ENCODE data around the gene HCRT.
"Not testable (repeated sequence)": the region's sequence is repeated elsewhere in the genome, so short reads cannot be mapped to it uniquely, and the experiment has no call there.

The HCRT gene

DNA sequence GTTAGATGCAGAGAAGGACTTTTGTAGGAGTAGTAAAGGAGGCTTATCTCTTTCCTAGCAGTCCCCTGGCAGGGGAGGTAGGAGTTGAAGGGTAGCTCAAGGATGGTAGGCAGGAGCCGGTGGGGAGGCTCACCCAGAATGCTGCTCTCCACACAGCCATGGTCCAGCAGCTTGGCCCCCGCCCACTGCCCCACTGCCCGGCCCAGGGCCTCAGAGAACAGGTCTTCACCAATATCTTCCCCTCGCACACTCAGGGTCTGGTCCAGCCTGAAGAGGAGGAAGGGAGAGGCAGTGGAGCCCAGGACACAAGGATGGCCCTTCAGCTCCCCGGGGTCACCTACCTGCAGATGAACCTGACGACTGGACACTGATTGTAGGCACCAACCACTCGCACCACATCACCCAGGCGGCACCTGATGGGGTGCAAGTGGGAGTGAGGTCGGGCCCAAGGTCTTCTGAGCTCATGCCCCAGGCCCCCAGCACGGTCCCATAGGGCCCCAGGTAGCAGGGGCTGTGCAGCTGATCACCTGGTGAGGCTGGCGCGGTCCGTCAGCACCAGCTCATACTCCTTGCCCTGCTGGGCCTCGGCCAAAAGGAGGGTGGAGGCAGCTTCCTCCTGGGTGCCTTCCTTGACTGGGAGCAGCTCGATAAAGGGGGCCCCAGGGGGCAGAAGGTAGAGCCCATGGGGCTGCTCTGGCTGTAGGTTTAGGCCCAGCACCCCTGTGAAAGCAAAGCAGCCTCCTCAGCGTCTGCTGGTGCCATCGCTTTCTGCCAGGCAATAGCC lies 5.4 kb upstream of the HCRT start:
- Histone ChIP-seq H2AFZ (ENCODE audit: low read depth) (no peak overlapping the region), H3K27ac (no peak overlapping the region), H3K36me3 (ENCODE audit: insufficient read depth) (no peaks in the 10 kb centered on the region), H3K4me1 (ENCODE audit: low read depth, poor library complexity, severe bottlenecking) (peaks cover 35% of the 10 kb centered on the region), H3K9ac (no peak overlapping the region), H3K79me2 (ENCODE audit: insufficient read depth, low read depth) (no peaks in the 10 kb centered on the region), H3K4me3 (IDR thresholded peaks at IDR 0.05; ENCODE audit: insufficient read depth, low read depth, low read length) (no peak overlapping the region), H3K4me2 (no peak overlapping the region), H3K27me3 (ENCODE audit: insufficient read depth, low read depth) (no peaks in the 10 kb centered on the region), H4K20me1 (ENCODE audit: insufficient read depth) (no peaks in the 10 kb centered on the region)
- TF ChIP-seq, protein P1, sequence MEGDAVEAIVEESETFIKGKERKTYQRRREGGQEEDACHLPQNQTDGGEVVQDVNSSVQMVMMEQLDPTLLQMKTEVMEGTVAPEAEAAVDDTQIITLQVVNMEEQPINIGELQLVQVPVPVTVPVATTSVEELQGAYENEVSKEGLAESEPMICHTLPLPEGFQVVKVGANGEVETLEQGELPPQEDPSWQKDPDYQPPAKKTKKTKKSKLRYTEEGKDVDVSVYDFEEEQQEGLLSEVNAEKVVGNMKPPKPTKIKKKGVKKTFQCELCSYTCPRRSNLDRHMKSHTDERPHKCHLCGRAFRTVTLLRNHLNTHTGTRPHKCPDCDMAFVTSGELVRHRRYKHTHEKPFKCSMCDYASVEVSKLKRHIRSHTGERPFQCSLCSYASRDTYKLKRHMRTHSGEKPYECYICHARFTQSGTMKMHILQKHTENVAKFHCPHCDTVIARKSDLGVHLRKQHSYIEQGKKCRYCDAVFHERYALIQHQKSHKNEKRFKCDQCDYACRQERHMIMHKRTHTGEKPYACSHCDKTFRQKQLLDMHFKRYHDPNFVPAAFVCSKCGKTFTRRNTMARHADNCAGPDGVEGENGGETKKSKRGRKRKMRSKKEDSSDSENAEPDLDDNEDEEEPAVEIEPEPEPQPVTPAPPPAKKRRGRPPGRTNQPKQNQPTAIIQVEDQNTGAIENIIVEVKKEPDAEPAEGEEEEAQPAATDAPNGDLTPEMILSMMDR (conservative IDR thresholded peaks at IDR 0.05; ENCODE audit: low read depth, low read length), result no peak

DNA sequence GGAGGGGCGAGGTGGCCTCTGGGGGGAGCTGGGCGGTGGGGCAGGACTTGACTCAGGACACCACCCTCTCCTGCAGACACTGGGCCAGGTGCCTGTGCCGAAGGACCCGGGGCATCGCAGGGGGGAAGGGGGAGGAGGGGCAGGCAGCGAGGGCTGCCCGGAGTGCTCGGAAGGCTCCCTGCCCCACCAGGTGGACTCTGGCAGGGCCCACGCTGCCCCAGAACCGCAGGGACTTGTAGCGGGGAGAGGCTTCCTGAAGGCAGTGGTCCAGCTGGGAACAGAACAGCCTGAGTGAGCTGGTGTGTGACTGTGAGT lies 4.4 kb upstream of the HCRT start:
- Histone ChIP-seq H3K27me3 (ENCODE audit: insufficient read depth, low read depth) (no peaks in the 10 kb centered on the region), H3K27ac (no peak overlapping the region), H3K4me3 (IDR thresholded peaks at IDR 0.05; ENCODE audit: insufficient read depth, low read depth, low read length) (no peak overlapping the region), H3K9ac (no peak overlapping the region), H3K79me2 (ENCODE audit: insufficient read depth, low read depth) (no peaks in the 10 kb centered on the region), H3K4me2 (no peak overlapping the region), H3K4me1 (ENCODE audit: low read depth, poor library complexity, severe bottlenecking) (peaks cover 42% of the 10 kb centered on the region), H2AFZ (ENCODE audit: low read depth) (no peak overlapping the region), H3K36me3 (ENCODE audit: insufficient read depth) (no peaks in the 10 kb centered on the region), H4K20me1 (ENCODE audit: insufficient read depth) (no peaks in the 10 kb centered on the region)
- TF ChIP-seq, protein P1 (conservative IDR thresholded peaks at IDR 0.05; ENCODE audit: low read depth, low read length), result no peak

GRCh38 chr17:42188749-42189650 lies 3.7 kb upstream of the HCRT start:
- Histone ChIP-seq H2AFZ (ENCODE audit: low read depth) (no peak overlapping the region), H3K4me1 (ENCODE audit: low read depth, poor library complexity, severe bottlenecking) (peaks cover 45% of the 10 kb centered on the region), H3K36me3 (ENCODE audit: insufficient read depth) (no peaks in the 10 kb centered on the region), H3K27me3 (ENCODE audit: insufficient read depth, low read depth) (no peaks in the 10 kb centered on the region), H3K27ac (no peak overlapping the region), H3K4me2 (no peak overlapping the region), H3K79me2 (ENCODE audit: insufficient read depth, low read depth) (no peaks in the 10 kb centered on the region), H3K4me3 (IDR thresholded peaks at IDR 0.05; ENCODE audit: insufficient read depth, low read depth, low read length) (no peak overlapping the region), H3K9ac (no peak overlapping the region), H4K20me1 (ENCODE audit: insufficient read depth) (no peaks in the 10 kb centered on the region)
- TF ChIP-seq, protein P1 (conservative IDR thresholded peaks at IDR 0.05; ENCODE audit: low read depth, low read length), result no peak

- Histone ChIP-seq H3K4me2 (no peak overlapping the region), H3K4me1 (ENCODE audit: low read depth, poor library complexity, severe bottlenecking) (peaks cover 43% of the 10 kb centered on the region), H4K20me1 (ENCODE audit: insufficient read depth) (no peaks in the 10 kb centered on the region), H2AFZ (ENCODE audit: low read depth) (no peak overlapping the region), H3K36me3 (ENCODE audit: insufficient read depth) (no peaks in the 10 kb centered on the region), H3K9ac (no peak overlapping the region), H3K27ac (no peak overlapping the region), H3K27me3 (ENCODE audit: insufficient read depth, low read depth) (no peaks in the 10 kb centered on the region), H3K79me2 (ENCODE audit: insufficient read depth, low read depth) (no peaks in the 10 kb centered on the region), H3K4me3 (IDR thresholded peaks at IDR 0.05; ENCODE audit: insufficient read depth, low read depth, low read length) (no peak overlapping the region)
- TF ChIP-seq, protein P1 (conservative IDR thresholded peaks at IDR 0.05; ENCODE audit: low read depth, low read length), result no peak
These were observed 2.6 kb upstream of the HCRT start for GRCh38 chr17:42187833-42188232.

- not testable (repeated sequence) for H3K27me3 ChIP-seq (ENCODE audit: insufficient read depth, low read depth); H3K4me3 ChIP-seq (IDR thresholded peaks at IDR 0.05; ENCODE audit: insufficient read depth, low read depth, low read length); H3K79me2 ChIP-seq (ENCODE audit: insufficient read depth, low read depth); H4K20me1 ChIP-seq (ENCODE audit: insufficient read depth); H3K36me3 ChIP-seq (ENCODE audit: insufficient read depth)
- Histone ChIP-seq H3K27ac (peak overlapping the region; percentile 75), H3K4me2 (peak overlapping the region; percentile 31; the same call in 1 of the 2 replicates), H2AFZ (ENCODE audit: low read depth) (peak overlapping the region; percentile 44; the same call in 1 of the 2 replicates), H3K9ac (peak overlapping the region; percentile 34; the same call in 1 of the 2 replicates), H3K4me1 (ENCODE audit: low read depth, poor library complexity, severe bottlenecking) (peaks cover 59% of the 10 kb centered on the region)
These were observed 939 bp upstream of the HCRT start for GRCh38 chr17:42186191-42186590.
